OCI-LY3 (cell line): ENCODE measurements around the gene COL11A2.

Experiments
- EZH2phosphoT487 ChIP-seq: fragments of 200-600 bp; shearing (Covaris generic); IDR thresholded peaks from 2 replicates; pipeline ENCODE4 v1.6.1; 2018; ENCODE audit warnings: antibody characterized with exemption, mixed run types, low read depth
- TF ChIP-seq, protein P1 (sequence below): fragments of 200-600, 300-600 bp; sonication (generic); IDR thresholded peaks from 2 replicates; pipeline ENCODE4 v1.5.1; 2014; ENCODE audit warnings: antibody characterized with exemption, low read length, low read depth

DNA sequence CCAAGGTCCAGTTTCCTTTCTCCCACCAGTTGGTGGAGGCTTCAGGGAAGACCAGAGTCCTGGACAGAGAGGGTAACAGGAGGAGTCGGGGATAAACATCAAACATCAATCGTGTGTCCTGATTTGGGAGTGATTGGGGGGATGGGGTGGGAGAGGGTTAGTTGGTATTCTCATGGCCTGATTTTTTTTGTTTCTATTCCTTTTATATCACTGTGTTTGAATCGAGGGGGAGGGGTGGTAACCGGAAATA lies 11.8 kb upstream of the COL11A2 start:
- TF ChIP-seq, protein P1, sequence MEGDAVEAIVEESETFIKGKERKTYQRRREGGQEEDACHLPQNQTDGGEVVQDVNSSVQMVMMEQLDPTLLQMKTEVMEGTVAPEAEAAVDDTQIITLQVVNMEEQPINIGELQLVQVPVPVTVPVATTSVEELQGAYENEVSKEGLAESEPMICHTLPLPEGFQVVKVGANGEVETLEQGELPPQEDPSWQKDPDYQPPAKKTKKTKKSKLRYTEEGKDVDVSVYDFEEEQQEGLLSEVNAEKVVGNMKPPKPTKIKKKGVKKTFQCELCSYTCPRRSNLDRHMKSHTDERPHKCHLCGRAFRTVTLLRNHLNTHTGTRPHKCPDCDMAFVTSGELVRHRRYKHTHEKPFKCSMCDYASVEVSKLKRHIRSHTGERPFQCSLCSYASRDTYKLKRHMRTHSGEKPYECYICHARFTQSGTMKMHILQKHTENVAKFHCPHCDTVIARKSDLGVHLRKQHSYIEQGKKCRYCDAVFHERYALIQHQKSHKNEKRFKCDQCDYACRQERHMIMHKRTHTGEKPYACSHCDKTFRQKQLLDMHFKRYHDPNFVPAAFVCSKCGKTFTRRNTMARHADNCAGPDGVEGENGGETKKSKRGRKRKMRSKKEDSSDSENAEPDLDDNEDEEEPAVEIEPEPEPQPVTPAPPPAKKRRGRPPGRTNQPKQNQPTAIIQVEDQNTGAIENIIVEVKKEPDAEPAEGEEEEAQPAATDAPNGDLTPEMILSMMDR: no peak
- TF ChIP-seq EZH2phosphoT487: no peak
